ENCODE results near the gene MRPS12. TPM values are rescaled to one million over a fixed set of nuclear protein-coding genes. Genes with fewer than 3 reads are reported as not detected.

Gene MRPS12
- total RNA-seq, 1 experiment from 2014 or later: 88.0 TPM

GRCh38 chr19:38930776-38931520 is at the start of gene MRPS12 (continued):
- no peak for TF ChIP-seq ZNF281 (CRISPR knock-in tag; IDR thresholded peaks at IDR 0.05)
- no peak for TF ChIP-seq ELF4 (CRISPR knock-in tag; IDR thresholded peaks at IDR 0.05; ENCODE audit: low read depth)
- no peak for TF ChIP-seq SOX15 (CRISPR knock-in tag; IDR thresholded peaks at IDR 0.05)
- TF ChIP-seq ESRRA (CRISPR knock-in tag; IDR thresholded peaks at IDR 0.05; ENCODE audit: borderline replicate concordance): no peak
- TF ChIP-seq ETV6 (CRISPR knock-in tag; IDR thresholded peaks at IDR 0.05): no peak
- no peak for TF ChIP-seq CBFB (CRISPR knock-in tag; IDR thresholded peaks at IDR 0.05; ENCODE audit: low read depth)
- TF ChIP-seq GABPB1 (CRISPR knock-in tag; IDR thresholded peaks at IDR 0.05): no peak

GRCh38 chr19:38883286-38883685 is 47.5 kb upstream of the MRPS12 start:
- Mint-ChIP-seq H3K36me3 (no peaks in the 10 kb centered on the region), H3K4me1 (peaks cover 11% of the 10 kb centered on the region), H3K27ac (no peak overlapping the region), H3K9me3 (no peaks in the 10 kb centered on the region), H3K27me3 (ENCODE audit: low read depth) (no peaks in the 10 kb centered on the region), H3K4me3 (no peak overlapping the region)
- DNase-seq (ENCODE audit: low spot score): no peak
- ChIA-PET CTCF (interaction anchor here (1.9 kb wide), 1 partner anchor 48 kb away, joined by 5 read pairs; the partner anchor contains the start of genes MRPS12 and SARS2), POLR2A (interaction anchor here (1.1 kb wide), 1 partner anchor 34 kb away, joined by 5 read pairs; no protein-coding TSS in a partner anchor)
- no peak for TF ChIP-seq HMGXB4 (CRISPR knock-in tag; IDR thresholded peaks at IDR 0.05)
- TF ChIP-seq ZNF219 (CRISPR knock-in tag; IDR thresholded peaks at IDR 0.05; ENCODE audit: borderline replicate concordance): no peak
- TF ChIP-seq, protein P1, sequence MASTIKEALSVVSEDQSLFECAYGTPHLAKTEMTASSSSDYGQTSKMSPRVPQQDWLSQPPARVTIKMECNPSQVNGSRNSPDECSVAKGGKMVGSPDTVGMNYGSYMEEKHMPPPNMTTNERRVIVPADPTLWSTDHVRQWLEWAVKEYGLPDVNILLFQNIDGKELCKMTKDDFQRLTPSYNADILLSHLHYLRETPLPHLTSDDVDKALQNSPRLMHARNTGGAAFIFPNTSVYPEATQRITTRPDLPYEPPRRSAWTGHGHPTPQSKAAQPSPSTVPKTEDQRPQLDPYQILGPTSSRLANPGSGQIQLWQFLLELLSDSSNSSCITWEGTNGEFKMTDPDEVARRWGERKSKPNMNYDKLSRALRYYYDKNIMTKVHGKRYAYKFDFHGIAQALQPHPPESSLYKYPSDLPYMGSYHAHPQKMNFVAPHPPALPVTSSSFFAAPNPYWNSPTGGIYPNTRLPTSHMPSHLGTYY (CRISPR knock-in tag; IDR thresholded peaks at IDR 0.05): no peak
- no peak for TF ChIP-seq ZNF232 (CRISPR knock-in tag; IDR thresholded peaks at IDR 0.05)
- no peak for TF ChIP-seq ARID4B (CRISPR knock-in tag; IDR thresholded peaks at IDR 0.05; ENCODE audit: borderline replicate concordance)
- TF ChIP-seq NR1H2 (CRISPR knock-in tag; IDR thresholded peaks at IDR 0.05): no peak
- no peak for ATAC-seq

Measured in WTC11 (cell line).